ENCODE results near the gene MEGF8.

Gene MEGF8

GRCh38 chr19:42287017-42287826, 38.2 kb upstream of the MEGF8 start:
- no peak for DNase-seq

- DNase-seq: no peak
These were observed 37.7 kb upstream of the MEGF8 start for GRCh38 chr19:42287827-42288107.

GRCh38 chr19:42288387-42288786, 37.0 kb upstream of the MEGF8 start:
- DNase-seq: no peak

- no peak for DNase-seq
These were observed 36.4 kb upstream of the MEGF8 start for GRCh38 chr19:42288881-42289555.

GRCh38 chr19:42289556-42290041, 35.8 kb upstream of the MEGF8 start:
- DNase-seq: no peak

GRCh38 chr19:42290136-42290522, 35.3 kb upstream of the MEGF8 start:
- DNase-seq: no peak

- DNase-seq: peak; percentile 54 to 57
These were observed 34.7 kb upstream of the MEGF8 start for GRCh38 chr19:42290523-42291434.

GRCh38 chr19:42291435-42291810, 34.0 kb upstream of the MEGF8 start:
- no peak for DNase-seq

- DNase-seq: no peak
These were observed 33.1 kb upstream of the MEGF8 start for GRCh38 chr19:42292042-42292960.

GRCh38 chr19:42292963-42293362, 32.5 kb upstream of the MEGF8 start:
- no peak for DNase-seq

- DNase-seq: no peak
These were observed 31.9 kb upstream of the MEGF8 start for GRCh38 chr19:42293540-42293939.

- DNase-seq: no peak
These were observed 31.5 kb upstream of the MEGF8 start for GRCh38 chr19:42293948-42294347.

GRCh38 chr19:42294471-42295137, 30.8 kb upstream of the MEGF8 start:
- DNase-seq: no peak

- DNase-seq: no peak
These were observed 30.1 kb upstream of the MEGF8 start for GRCh38 chr19:42295342-42295741.

GRCh38 chr19:42295831-42296525, 29.5 kb upstream of the MEGF8 start:
- DNase-seq: peak; percentile 84 to 90

- DNase-seq: no peak
These were observed 28.4 kb upstream of the MEGF8 start for GRCh38 chr19:42297039-42297438.

- DNase-seq: no peak
These were observed 23.7 kb upstream of the MEGF8 start, which contains the start of gene PRR19 for GRCh38 chr19:42301646-42302203. Gene PRR19, plus strand, starts transcription at chr19:42302132. Its CDS starts 7,453 bp downstream, at chr19:42309585.

GRCh38 chr19:42303101-42303464, 22.4 kb upstream of the MEGF8 start:
- DNase-seq: no peak

GRCh38 chr19:42303876-42304275, 21.6 kb upstream of the MEGF8 start:
- DNase-seq: no peak

- DNase-seq: no peak
These were observed 18.8 kb upstream of the MEGF8 start for GRCh38 chr19:42306646-42307045.

GRCh38 chr19:42309686-42310085, 15.7 kb upstream of the MEGF8 start:
- no peak for DNase-seq

Data from stimulated activated CD4-positive, alpha-beta T cell treated with anti-CD3 and anti-CD28 coated beads, Interleukin-4, amount 100 ng/mL, for 4 hours (primary cell).